Fibroblast of lung (primary cell): ENCODE results near the gene NLRC5.

ENCODE experiments used
- CTCF ChIP-seq, 2 donors: IDR thresholded peaks in 1 of 2; conservative IDR thresholded peaks in 1 of 2; 1 replicate in 1 of 2; 2 replicates in 1 of 2; pipeline ENCODE4 v1.5.1; 2011 to 2012; ENCODE audit warnings: low read length in 2 of 2, control low read depth in 1 of 2, inconsistent platforms in 1 of 2, low read depth in 1 of 2, mild to moderate bottlenecking in 1 of 2
- EZH2 ChIP-seq: IDR thresholded peaks from 2 replicates; pipeline ENCODE4 v1.5.1; 2012; ENCODE audit warnings: low read length, control low read depth, mild to moderate bottlenecking; ENCODE audit errors: missing control alignments

GRCh38 chr16:57022445-57022844, 33.1 kb downstream of the NLRC5 start:
- TF ChIP-seq CTCF (conservative IDR thresholded peaks at IDR 0.05 in 1 of 2, IDR thresholded peaks at IDR 0.05 in 1 of 2; ENCODE audit: low read depth in 1 of 2, low read length in 2 of 2) (no peak), EZH2 (no peak)
